HG03469 (cell line): ENCODE results near the gene LILRA1.
"Not testable (repeated sequence)": the region's sequence is repeated elsewhere in the genome, so short reads cannot be mapped to it uniquely, and the experiment has no call there.

Experiments used
- ATAC-seq: cut with Tn5 transposase; IDR thresholded peaks from one replicate; pipeline ENCODE4 v1.9.1; 2021; ENCODE audit warnings: mild to moderate bottlenecking, moderate library complexity, moderate number of reproducible peaks; ENCODE audit not compliant: unreplicated experiment

The LILRA1 gene

DNA sequence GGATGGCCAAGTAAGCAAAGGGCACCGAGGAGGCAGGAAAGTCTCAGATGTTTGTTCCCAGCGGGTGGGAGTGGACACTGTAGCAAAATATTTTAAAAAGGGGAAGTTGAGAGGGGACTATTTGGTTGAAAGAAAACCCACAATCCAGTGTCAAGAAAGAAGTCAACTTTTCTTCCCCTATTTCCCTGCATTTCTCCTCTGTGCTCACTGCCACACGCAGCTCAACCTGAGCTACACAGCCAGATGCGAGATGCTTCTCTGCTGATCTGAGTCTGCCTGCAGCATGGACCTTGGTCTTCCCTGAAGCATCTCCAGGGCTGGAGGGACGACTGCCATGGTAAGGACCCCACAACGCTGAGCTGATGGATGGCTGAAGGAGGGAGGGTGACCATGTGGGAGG, at the start of gene LILRA1:
LILRA1 (plus strand) TSS at position 188 of the 400 bp plus-strand sequence. CDS start 613 bp downstream, outside the sequence.
- not testable (repeated sequence) for ATAC-seq

- no peak for ATAC-seq
Observed at GRCh38 chr19:54548806-54549205, 44.6 kb upstream of the LILRA1 start.

DNA sequence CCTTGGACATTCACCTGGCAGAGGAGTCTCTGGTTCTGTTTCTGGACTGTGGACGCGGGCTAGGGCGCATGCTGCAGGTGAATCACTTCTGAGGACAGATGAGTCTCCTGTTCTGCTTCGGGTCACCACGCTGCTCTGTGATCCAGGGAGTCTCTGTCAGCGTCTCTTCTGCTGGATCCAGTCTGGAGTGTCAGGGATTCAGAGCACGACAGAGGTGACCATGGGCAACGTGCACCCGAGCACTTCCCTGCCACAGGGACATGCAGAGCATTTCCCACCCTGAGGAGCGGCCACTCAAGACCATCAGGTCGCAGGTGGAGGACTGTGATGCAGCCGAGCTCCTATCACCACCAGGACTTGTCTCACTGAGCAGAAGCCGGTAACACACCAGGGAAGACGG, 44.2 kb upstream of the LILRA1 start:
- no peak for ATAC-seq

GRCh38 chr19:54551293-54551692, 42.1 kb upstream of the LILRA1 start:
- no peak for ATAC-seq

GRCh38 chr19:54551950-54552912, 41.2 kb upstream of the LILRA1 start:
- ATAC-seq = no peak

GRCh38 chr19:54552913-54553310, 40.5 kb upstream of the LILRA1 start:
- no peak for ATAC-seq

GRCh38 chr19:54554006-54554405, 39.4 kb upstream of the LILRA1 start:
- no peak for ATAC-seq

- ATAC-seq = no peak
Observed at GRCh38 chr19:54554896-54555295, 38.5 kb upstream of the LILRA1 start.

- no peak for ATAC-seq
Observed at GRCh38 chr19:54556194-54556593, 37.2 kb upstream of the LILRA1 start.

DNA sequence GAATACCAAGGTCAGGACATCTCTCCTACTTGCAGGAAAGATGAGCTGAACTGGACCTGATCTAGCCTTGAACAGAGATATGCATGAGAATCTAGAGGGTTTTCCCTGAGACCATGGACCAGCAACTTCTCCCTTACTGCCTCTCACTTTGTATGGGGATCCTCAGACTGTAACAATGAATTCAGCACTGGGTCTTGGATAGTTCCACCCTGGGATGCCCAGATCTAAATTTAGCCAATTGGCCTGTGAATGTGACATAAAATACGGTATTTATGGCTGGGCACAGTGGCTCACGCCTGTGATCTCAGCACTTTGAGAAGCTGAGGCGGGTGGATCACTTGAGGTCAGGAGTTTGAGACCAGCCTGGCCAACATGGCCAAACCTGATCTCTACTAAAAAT, 35.1 kb upstream of the LILRA1 start:
- ATAC-seq = no peak

DNA sequence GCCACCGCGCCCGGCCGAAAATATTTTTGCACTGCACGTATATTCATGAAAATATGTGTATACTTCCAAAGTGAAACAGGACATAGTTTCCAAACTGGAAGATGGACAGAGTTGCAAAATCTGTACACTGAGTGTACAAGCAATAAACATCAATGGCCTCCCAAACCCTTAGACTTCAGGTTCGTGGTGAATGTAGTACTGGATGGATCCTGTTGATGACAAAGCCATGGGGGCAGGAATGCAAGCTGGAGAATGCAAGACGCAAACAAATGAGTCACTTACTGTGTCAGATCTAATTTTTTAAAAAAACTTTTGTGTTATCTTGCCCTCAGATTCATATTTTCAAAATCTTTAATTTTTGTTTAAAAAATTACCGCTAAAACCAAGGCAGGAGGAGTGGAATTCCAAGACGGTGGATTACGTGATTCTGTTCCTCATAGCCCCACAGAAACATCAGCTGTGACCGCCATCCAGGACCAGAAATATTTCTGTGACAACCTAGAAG, 32.5 kb upstream of the LILRA1 start:
- ATAC-seq = no peak

GRCh38 chr19:54561840-54562239, 31.6 kb upstream of the LILRA1 start:
- ATAC-seq = no peak

DNA sequence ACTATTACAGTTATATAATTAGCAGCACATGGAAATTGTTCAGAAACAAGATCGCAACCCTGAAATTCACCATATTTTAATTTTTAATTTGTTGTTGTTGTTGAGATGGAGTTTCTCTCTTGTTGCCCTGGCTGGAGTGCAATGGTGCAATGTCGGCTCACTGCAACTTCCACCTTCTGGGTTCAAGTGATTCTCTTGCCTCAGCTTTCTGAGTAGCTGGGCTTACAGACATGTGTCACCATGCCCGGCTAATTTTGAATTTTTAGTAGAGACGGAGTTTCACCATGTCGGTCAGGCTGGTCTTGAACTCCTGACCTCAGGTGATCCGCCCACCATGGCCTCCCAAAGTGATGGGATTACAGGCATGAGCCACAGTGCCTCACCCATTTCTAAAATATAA, 30.2 kb upstream of the LILRA1 start:
- ATAC-seq = not testable (repeated sequence)

- ATAC-seq = no peak
Observed at GRCh38 chr19:54570316-54570715, 23.1 kb upstream of the LILRA1 start.

DNA sequence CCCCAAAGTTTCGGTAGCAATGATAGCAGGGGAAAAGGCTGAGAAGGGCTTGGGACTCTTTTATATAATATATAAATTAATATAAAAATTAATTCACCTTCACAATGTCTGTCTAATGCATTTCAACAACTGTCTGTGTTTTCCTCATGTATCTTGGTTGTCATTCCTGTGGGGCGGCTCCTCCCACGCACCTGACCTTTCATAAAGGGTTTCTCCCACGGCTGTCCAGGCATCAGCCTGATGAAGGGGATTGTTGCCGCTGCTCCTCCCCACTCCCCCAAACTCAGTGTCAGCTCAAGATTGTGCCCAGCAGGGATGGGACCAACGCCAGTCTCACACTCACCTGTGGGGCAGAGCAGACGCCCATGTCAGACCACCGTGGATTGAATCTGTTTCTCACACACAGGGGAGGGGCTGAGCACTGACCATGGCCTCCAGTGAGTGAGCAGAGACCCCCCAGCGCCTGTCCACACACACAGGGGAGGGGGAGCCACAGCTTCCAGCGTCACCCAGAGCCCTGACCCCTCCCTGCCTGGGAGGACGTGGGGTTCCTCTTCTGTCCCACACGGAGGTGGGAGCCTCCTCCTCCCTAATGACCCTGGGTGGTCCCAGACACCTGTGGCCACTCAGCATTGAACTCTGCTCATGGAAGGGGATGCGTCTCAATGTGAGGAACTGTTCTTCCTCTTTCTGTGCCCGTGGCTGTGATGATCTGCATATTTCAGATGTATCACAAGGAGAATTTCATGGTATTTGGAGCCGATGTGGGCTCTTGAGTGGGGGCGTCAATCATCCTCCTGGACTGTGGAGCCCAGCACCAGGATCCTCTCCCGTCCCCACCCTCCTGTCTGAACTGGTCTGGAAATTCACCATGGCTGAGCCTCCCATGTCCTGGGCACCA, 21.5 kb upstream of the LILRA1 start:
- not testable (repeated sequence) for ATAC-seq

DNA sequence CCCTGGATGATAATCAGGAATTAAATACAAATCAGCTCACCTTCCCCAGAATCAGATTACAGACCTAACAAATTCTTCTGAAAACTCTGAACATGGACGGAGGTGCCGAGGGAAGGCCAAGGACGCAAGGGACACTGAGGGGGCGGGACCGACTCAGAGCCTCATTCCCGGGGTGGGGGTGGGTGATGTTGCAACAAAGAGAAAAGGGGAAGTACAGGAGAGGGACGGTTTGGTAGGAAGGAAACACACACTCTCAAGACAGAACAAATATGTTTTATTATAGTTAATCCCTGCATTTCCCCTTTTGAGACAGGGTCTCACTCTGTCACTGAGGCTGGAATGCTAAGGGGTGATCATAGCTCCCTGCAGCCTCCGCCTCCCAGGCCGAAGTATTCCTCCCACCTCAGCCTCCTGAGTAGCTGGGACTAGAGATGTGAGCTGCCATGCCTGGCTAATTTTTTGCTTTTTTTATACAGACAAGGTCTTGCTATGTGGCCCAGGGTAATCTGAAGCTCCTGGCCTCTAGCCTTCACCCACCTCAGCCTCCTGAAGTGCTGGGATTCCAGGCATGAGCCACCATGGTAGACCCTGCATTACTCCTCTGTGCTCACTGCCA, 20.6 kb upstream of the LILRA1 start:
- ATAC-seq = no peak

DNA sequence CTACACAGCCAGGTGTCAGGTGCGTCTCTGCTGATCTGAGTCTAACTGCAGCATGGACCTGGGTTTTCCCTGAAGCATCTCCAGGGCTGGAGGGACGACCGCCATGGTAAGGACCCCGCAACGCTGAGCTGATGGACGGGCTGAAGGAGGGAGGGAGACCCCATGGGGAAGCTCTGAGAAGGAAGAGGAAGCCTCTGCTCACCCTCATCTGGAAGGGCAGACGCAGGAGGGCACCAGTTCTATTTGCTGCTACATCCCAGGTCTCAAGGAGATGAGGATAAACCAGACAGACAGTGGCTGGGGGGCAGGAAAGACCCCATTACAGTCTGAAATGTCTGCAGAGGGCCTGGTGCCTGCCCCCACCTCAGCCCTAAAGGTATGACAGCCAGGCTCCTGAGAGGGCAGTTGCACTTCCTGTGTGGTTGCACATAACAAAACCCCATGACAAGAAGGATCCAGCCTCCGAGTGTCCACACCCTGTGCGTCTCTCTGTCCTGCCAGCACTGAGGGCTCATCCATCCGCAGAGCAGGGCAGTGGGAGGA, 20.0 kb upstream of the LILRA1 start, which contains the start of gene LILRA2:
LILRA2 (plus strand) TSS at position 461 of the 543 bp plus-strand sequence. CDS start 89 bp downstream, outside the sequence.
- no peak for ATAC-seq

GRCh38 chr19:54574051-54574450, 19.4 kb upstream of the LILRA1 start:
- no peak for ATAC-seq

DNA sequence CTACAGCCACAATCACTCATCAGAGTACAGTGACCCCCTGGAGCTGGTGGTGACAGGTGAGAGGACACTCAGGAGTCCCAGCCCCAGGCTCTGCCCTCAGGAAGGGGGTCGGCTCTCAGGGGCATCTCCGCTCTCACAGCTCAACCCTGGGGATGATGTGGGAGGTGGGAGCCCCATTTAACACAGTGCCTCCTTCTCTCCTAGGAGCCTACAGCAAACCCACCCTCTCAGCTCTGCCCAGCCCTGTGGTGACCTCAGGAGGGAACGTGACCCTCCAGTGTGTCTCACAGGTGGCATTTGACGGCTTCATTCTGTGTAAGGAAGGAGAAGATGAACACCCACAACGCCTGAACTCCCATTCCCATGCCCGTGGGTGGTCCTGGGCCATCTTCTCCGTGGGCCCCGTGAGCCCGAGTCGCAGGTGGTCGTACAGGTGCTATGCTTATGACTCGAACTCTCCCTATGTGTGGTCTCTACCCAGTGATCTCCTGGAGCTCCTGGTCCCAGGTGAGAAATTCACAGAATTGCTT, 18.8 kb upstream of the LILRA1 start:
- no peak for ATAC-seq

GRCh38 chr19:54575205-54575604, 18.2 kb upstream of the LILRA1 start:
- not testable (repeated sequence) for ATAC-seq
